ENCODE results near the gene TBXAS1.

DNA sequence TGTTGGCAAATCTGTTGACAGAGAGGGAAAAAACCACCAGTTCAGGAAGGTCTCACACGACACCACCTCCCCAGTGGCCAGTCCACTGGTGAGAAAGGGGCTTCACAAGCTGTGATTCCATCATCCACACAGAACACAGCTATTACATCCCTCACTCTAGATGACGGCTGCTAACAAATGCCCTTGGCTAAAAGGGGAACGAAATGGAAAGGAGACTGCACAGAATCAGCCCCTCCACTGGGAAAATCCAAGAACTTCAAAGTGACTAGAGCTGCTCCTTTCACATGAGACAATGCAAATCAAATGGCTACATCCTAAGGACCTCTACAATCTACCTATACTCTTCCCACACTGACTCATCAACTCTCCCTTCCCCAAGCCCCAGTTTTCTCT is 228.1 kb downstream of the TBXAS1 start:
- TF ChIP-seq, protein P1, sequence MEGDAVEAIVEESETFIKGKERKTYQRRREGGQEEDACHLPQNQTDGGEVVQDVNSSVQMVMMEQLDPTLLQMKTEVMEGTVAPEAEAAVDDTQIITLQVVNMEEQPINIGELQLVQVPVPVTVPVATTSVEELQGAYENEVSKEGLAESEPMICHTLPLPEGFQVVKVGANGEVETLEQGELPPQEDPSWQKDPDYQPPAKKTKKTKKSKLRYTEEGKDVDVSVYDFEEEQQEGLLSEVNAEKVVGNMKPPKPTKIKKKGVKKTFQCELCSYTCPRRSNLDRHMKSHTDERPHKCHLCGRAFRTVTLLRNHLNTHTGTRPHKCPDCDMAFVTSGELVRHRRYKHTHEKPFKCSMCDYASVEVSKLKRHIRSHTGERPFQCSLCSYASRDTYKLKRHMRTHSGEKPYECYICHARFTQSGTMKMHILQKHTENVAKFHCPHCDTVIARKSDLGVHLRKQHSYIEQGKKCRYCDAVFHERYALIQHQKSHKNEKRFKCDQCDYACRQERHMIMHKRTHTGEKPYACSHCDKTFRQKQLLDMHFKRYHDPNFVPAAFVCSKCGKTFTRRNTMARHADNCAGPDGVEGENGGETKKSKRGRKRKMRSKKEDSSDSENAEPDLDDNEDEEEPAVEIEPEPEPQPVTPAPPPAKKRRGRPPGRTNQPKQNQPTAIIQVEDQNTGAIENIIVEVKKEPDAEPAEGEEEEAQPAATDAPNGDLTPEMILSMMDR (IDR thresholded peaks at IDR 0.05; ENCODE audit: insufficient read depth, low read length, poor library complexity, severe bottlenecking) = no peak
- no peak for TF ChIP-seq EZH2phosphoT487 (conservative IDR thresholded peaks at IDR 0.05; ENCODE audit: low read length)
